OCI-LY7 (cell line): ENCODE measurements around the gene KRR1. TPM values are rescaled to one million over a fixed set of nuclear protein-coding genes. Genes with fewer than 3 reads are reported as not detected.

Source experiments
- BruUV-seq: library from RNA; stranded (reverse); fragments of 400-500 nt; replicated peaks from 2 replicates; lab custom pipeline; 2021; lab: Mats Ljungman, UMichigan
- CTCF ChIA-PET: fragments of 300-600 bp; sonication (Branson Sonifier 250); formaldehyde crosslinking; loops from one replicate; lab custom pipeline; 2022; ENCODE audit warnings: antibody characterized with exemption; ENCODE audit not compliant: unreplicated experiment; lab: Charles Lee
- POLR2A ChIA-PET: fragments of 300-600 bp; sonication (Branson Sonifier 250); formaldehyde crosslinking; loops from one replicate; lab custom pipeline; 2022; ENCODE audit warnings: antibody characterized with exemption; lab: Charles Lee
- DNase-seq: peaks from one replicate; pipeline ENCODE4 v3.0.0-alpha.2; 2015; ENCODE audit warnings: low spot score
- H2AFZ ChIP-seq: fragments of 200-600 bp; sonication (generic), shearing (Covaris generic); 2 replicates; pipeline ENCODE4 v1.6.1; 2014; ENCODE audit warnings: mild to moderate bottlenecking, antibody characterized with exemption, low read length, moderate library complexity
- H3K27ac ChIP-seq: fragments of 200-600 bp; sonication (generic); 2 replicates; pipeline ENCODE4 v1.5.1; 2014; ENCODE audit warnings: mixed run types, low read depth, mild to moderate bottlenecking, moderate library complexity, low read length, inconsistent platforms; ENCODE audit not compliant: poor library complexity, severe bottlenecking
- H3K36me3 ChIP-seq: fragments of 200-600 bp; sonication (generic); 2 replicates; pipeline ENCODE4 v1.6.1; 2014; ENCODE audit warnings: mild to moderate bottlenecking, antibody characterized with exemption, low read length, moderate library complexity, mixed read lengths; ENCODE audit not compliant: insufficient read depth
- H3K4me1 ChIP-seq: fragments of 200-600 bp; sonication (generic); 2 replicates; pipeline ENCODE4 v1.5.1; 2014; ENCODE audit warnings: mild to moderate bottlenecking, low read length; ENCODE audit not compliant: insufficient read depth, poor library complexity, severe bottlenecking
- H3K4me2 ChIP-seq: fragments of 200-600 bp; sonication (generic); 2 replicates; pipeline ENCODE4 v1.6.1; 2014; ENCODE audit warnings: mild to moderate bottlenecking, low read length
- H3K4me3 ChIP-seq: fragments of 200-600 bp; sonication (generic); 2 replicates; pipeline ENCODE4 v1.5.1; 2014; ENCODE audit warnings: mild to moderate bottlenecking, low read depth, low read length; ENCODE audit not compliant: poor library complexity, severe bottlenecking
- H3K79me2 ChIP-seq: fragments of 200-600 bp; sonication (generic); 2 replicates; pipeline ENCODE4 v1.6.1; 2016; ENCODE audit warnings: low read depth, mild to moderate bottlenecking, low read length, moderate library complexity, mixed read lengths; ENCODE audit not compliant: insufficient read depth
- H3K9me2 ChIP-seq: fragments of 200-600 bp; sonication (generic); 2 replicates; pipeline ENCODE4 v1.6.1; 2016; ENCODE audit warnings: mild to moderate bottlenecking, low read length, mixed read lengths; ENCODE audit not compliant: insufficient read depth
- H3K9me3 ChIP-seq: fragments of 200-600 bp; sonication (generic); 2 replicates; pipeline ENCODE4 v1.6.1; 2014; ENCODE audit warnings: mild to moderate bottlenecking, mixed run types, low read length, mixed read lengths
- H4K20me1 ChIP-seq: fragments of 200-600 bp; sonication (generic); 2 replicates; pipeline ENCODE4 v1.6.1; 2014; ENCODE audit warnings: mild to moderate bottlenecking, antibody characterized with exemption, low read length, moderate library complexity, mixed read lengths; ENCODE audit not compliant: insufficient read depth
- EZH2phosphoT487 ChIP-seq: fragments of 200-600 bp; sonication (generic); IDR thresholded peaks from 2 replicates; pipeline ENCODE4 v1.6.1; 2018; ENCODE audit warnings: low read depth, borderline replicate concordance, mild to moderate bottlenecking, mixed run types, antibody characterized with exemption, low read length, moderate library complexity, mixed read lengths
- intact Hi-C: fragments of 100-400 bp; cut with micrococcal nuclease; formaldehyde crosslinking; loops from one replicate; pipeline ENCODE4 v1.10.0; 2022; ENCODE audit not compliant: unreplicated experiment
- total RNA-seq, 2 experiments: library from RNA; depleted of rRNA in 1 of 2; stranded (reverse); fragments of >200 nt in 1 of 2; shearing (Covaris generic) in 1 of 2; gene quantifications; 2 replicates each; pipeline ENCODE4 v1.2.3, GENCODE V29; 2014 to 2022
- TF ChIP-seq, protein P1 (sequence below): fragments of 200-600 bp; sonication (generic); conservative IDR thresholded peaks from 2 replicates; pipeline ENCODE4 v1.5.1; 2014; ENCODE audit warnings: mild to moderate bottlenecking, antibody characterized with exemption, low read length, moderate library complexity, mixed read lengths

Gene KRR1
- total RNA-seq, 2 experiments from 2014 or later = 44.0 to 78.0 TPM

DNA sequence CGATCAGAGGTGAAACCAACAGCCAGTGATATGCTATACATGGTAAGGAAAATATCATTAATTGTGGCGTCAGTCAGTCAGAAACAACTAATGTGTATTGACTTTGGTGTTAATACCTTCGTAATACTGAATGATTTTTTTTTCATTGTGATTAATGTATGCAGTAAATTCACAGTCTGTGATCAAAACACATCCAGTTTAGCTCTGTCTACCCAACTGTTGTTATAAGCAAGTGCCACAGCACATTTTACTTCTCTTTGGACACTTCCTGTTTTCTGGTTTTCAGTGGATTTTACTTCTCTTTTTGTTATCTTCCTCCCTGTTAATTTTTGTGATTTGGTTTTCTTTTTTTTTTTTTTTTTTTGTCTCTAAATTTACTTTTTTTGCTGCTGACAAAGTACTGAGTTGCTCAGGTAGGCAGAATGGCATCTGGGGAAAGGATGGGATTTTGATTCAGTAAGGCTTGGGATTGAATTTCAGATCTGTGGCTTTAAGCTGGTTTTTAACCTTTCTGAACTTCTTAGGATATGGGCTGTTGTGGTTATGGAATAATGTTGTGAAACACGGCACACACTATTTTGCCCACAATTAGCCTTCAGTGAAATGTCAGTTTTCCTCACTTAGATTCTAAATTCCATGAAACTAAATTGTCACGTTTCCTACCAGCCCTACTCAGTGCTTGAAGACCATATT is 30.2 kb downstream of the KRR1 start:
- peak; percentile 57 for DNase-seq
- peak overlapping the region; percentile 62 for H3K27ac ChIP-seq
- H3K4me1 ChIP-seq = peaks cover 64% of the 10 kb centered on the region
- H3K4me2 ChIP-seq = peak overlapping the region; percentile 76
- CTCF ChIA-PET = interaction anchor here (1.8 kb wide), 1 partner anchor 9 kb away, joined by 7 read pairs; no protein-coding TSS in a partner anchor
- H3K79me2 ChIP-seq = no peaks in the 10 kb centered on the region
- H3K36me3 ChIP-seq = no peaks in the 10 kb centered on the region
- H3K4me3 ChIP-seq = peak overlapping the region; percentile 64
- no peaks in the 10 kb centered on the region for H3K9me2 ChIP-seq
- no peaks in the 10 kb centered on the region for H3K9me3 ChIP-seq
- TSS peak; percentile 58 for BruUV-seq
- intact Hi-C loops = loop anchor here (2.0 to 5.0 kb wide), 2 partner anchors 30 to 866 kb away; partner anchors contain the start of genes BBS10 and KRR1
- POLR2A ChIA-PET = interaction anchor here (0.6 to 6.0 kb wide), 19 partner anchors 10 to 1713 kb away, joined by 3 to 36 read pairs (median 5); partner anchors contain the start of gene KRR1
- TF ChIP-seq EZH2phosphoT487 = no peak
- TF ChIP-seq, protein P1, sequence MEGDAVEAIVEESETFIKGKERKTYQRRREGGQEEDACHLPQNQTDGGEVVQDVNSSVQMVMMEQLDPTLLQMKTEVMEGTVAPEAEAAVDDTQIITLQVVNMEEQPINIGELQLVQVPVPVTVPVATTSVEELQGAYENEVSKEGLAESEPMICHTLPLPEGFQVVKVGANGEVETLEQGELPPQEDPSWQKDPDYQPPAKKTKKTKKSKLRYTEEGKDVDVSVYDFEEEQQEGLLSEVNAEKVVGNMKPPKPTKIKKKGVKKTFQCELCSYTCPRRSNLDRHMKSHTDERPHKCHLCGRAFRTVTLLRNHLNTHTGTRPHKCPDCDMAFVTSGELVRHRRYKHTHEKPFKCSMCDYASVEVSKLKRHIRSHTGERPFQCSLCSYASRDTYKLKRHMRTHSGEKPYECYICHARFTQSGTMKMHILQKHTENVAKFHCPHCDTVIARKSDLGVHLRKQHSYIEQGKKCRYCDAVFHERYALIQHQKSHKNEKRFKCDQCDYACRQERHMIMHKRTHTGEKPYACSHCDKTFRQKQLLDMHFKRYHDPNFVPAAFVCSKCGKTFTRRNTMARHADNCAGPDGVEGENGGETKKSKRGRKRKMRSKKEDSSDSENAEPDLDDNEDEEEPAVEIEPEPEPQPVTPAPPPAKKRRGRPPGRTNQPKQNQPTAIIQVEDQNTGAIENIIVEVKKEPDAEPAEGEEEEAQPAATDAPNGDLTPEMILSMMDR = no peak
- peak overlapping the region; percentile 97 for H2AFZ ChIP-seq
- H4K20me1 ChIP-seq = no peaks in the 10 kb centered on the region

DNA sequence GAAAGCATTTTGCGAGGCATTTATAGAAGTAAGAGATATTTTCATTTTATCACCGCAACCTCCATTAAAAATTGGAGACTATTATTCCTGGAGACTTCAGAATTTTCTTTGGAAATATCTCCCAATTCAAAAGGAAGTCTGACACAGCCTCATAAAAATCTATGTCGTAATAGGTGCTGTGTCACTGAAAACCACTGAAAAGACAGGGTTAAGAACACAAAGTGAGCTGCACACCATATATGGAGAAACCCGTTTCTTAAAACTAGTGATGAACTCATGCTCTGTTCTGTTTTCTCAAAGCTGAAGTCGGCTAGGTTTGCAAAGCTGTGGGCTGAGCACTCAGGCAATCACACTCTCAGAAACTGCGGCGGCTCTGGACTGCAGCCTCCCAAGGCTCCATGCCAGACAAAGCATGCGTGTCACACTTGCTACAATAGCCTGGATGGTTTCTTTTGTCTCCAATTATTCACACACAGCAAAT is 30.9 kb downstream of the KRR1 start, which contains the start of gene GLIPR1:
Gene GLIPR1 (plus strand): TSS at position 287 of the 481 bp plus-strand sequence. CDS start 126 bp downstream, at position 413.
- BruUV-seq = no TSS peak
- H2AFZ ChIP-seq = peak within 1 kb of the TSS; percentile 97
- peaks cover 64% of the 10 kb centered on the region for H3K4me1 ChIP-seq

More for the DNA sequence above, 30.9 kb downstream of the KRR1 start, which contains the start of gene GLIPR1:
- Histone ChIP-seq H3K36me3 (no peaks in the 10 kb centered on the region), H3K79me2 (no peaks in the 10 kb centered on the region), H3K27ac (peak within 1 kb of the TSS; percentile 62), H3K9me3 (no peaks in the 10 kb centered on the region), H3K9me2 (no peaks in the 10 kb centered on the region), H4K20me1 (no peaks in the 10 kb centered on the region), H3K4me3 (peak within 1 kb of the TSS; percentile 64), H3K4me2 (peak within 1 kb of the TSS; percentile 76)
- CTCF ChIA-PET = interaction anchor here (1.8 kb wide), 1 partner anchor 9 kb away, joined by 7 read pairs; no protein-coding TSS in a partner anchor
- peak; percentile 56 for DNase-seq
- intact Hi-C loops = loop anchor here (2.0 to 5.0 kb wide), 2 partner anchors 30 to 867 kb away; partner anchors contain the start of genes BBS10 and KRR1
- TF ChIP-seq, protein P1 = no peak
- TF ChIP-seq EZH2phosphoT487 = no peak
- POLR2A ChIA-PET = interaction anchor here (0.6 to 6.0 kb wide), 15 partner anchors 10 to 1714 kb away, joined by 3 to 36 read pairs (median 4); no protein-coding TSS in a partner anchor
